Hematopoietic multipotent progenitor cell treated with erythropoietin and hydrocortisone succinate and interleukin-3 and kit ligand, for 4 days (in vitro differentiated cells): ENCODE results near the gene GGTA1.
"Not testable (repeated sequence)": the region's sequence is repeated elsewhere in the genome, so short reads cannot be mapped to it uniquely, and the experiment has no call there.

Source experiments
- DNase-seq: peaks from one replicate; pipeline ENCODE4 v3.0.0-alpha.2; 2015

Gene GGTA1

DNA sequence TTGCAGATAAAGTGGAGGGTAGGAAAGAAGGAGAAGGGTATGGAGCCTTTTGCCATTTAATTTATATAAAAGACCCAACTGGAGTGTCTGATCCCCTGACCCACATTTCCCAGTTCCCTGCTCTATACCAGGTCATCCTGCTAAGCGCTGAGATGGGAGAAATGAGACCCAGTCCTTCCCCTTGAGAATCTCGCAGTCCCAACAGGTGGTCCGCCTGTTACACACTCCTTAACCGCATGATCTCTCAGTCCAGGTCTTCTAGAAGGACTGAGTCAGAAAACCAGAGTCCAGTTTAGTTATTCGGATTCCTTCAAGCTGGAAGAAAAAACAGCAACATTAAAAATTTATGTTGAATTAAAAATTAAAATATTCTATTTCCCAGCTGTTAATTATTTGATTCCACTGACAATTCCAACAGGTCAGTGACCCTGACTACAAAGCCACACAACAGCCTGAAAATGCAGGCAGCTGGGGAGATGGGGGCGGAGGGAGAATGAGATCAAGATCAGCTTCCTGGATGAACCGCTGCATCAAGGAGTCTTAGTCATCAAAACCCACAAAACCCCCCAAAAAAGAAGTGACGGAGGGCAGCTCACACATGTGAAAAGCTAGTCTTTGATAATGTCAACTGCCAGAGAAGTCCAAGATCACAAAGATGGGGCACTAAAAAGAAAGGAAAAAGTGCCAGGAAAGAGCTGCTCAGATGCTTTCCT is 44.0 kb downstream of the GGTA1 start:
- peak; percentile 93 for DNase-seq

DNA sequence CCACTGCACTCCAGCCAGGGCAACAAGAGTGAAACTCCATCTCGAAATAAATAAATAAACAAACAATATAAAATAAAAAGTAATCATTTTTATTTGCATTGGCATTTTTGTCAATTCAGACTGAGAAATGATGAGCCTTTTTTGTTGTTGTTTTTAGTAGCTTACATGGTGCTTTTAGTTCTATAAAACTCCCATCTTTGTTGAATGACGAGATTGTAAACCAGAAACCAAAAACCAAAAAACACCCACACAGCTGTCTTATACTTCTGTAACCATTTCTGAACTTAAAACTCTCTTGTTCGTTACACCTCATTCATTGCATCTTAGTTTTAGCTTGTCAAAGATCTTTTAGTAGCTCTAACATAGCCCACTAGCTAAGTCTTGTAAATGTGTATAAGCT is 44.7 kb downstream of the GGTA1 start:
- DNase-seq = no peak

GRCh38 chr9:121453232-121453892 is 46.3 kb downstream of the GGTA1 start:
- peak; percentile 50 for DNase-seq

- DNase-seq = peak; percentile 68
These were observed 47.6 kb downstream of the GGTA1 start for GRCh38 chr9:121452085-121452484.

DNA sequence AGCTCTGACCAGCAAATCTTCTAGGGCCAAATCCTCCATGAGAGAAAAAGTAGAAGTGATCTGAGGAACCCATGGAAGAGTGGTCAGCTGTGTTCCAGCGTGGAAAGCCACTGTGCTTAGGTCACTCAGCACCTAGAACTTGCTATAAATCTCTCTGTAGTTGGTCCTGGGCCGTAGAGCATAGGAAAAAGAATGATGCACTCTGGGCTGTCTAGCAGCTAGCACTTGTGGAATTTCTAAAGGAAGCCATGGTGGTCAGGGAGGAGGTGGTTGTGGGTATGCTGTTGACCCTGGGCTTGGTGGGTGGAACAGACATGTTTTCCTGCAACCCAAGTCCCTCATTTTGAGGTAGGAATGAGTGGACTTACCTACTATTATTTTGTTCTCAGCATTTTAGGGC is 48.1 kb downstream of the GGTA1 start:
- DNase-seq = no peak

GRCh38 chr9:121450241-121450640 is 49.4 kb downstream of the GGTA1 start:
- no peak for DNase-seq

GRCh38 chr9:121449786-121450185 is 49.9 kb downstream of the GGTA1 start:
- DNase-seq = no peak

GRCh38 chr9:121447321-121447834 is 52.3 kb downstream of the GGTA1 start:
- peak; percentile 44 for DNase-seq

GRCh38 chr9:121445986-121446385 is 53.7 kb downstream of the GGTA1 start:
- DNase-seq = peak; percentile 76

GRCh38 chr9:121443981-121444380 is 55.7 kb downstream of the GGTA1 start:
- no peak for DNase-seq

GRCh38 chr9:121441165-121441564 is 58.5 kb downstream of the GGTA1 start:
- no peak for DNase-seq

GRCh38 chr9:121439711-121440664 is 59.7 kb downstream of the GGTA1 start:
- DNase-seq = no peak

DNA sequence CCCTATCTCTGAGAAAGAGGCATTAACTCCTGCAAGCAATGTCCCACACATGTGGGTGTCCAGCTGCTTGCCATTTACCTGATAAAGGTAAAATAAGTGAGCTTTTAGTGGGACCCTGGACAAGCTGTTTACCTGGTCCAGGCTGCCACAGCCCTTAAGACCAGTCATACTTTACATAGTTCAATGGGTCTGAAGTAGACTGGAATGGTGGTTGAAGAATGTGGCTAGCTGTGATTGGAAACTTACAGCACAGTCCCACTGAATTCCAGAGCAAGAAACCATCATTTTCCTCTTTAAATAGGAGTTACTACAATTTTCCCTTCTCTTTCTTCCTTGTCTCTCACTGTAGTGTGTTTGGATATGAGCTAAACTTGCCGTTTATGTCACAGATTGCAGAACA is 60.6 kb downstream of the GGTA1 start:
- no peak for DNase-seq

DNA sequence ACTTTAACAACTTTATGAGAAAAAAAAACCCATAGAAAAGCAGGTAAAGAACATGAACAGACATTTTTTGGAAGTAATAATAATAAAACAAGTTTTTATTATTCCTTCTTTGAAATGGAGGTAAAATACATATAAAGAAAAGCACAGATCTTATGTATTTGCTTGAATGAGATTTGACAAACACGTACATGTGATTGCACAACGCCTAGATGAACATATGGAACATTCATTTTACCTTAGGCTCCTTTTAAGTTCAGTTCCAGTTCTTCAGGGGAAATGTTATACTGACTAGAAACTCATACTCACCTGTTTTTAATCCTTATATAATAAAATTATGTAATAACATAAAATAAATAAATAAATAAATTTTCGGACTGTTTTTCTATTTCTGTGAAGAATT is 61.8 kb downstream of the GGTA1 start:
- DNase-seq = no peak

- not testable (repeated sequence) for DNase-seq
These were observed 62.6 kb downstream of the GGTA1 start for GRCh38 chr9:121437046-121437445.

DNA sequence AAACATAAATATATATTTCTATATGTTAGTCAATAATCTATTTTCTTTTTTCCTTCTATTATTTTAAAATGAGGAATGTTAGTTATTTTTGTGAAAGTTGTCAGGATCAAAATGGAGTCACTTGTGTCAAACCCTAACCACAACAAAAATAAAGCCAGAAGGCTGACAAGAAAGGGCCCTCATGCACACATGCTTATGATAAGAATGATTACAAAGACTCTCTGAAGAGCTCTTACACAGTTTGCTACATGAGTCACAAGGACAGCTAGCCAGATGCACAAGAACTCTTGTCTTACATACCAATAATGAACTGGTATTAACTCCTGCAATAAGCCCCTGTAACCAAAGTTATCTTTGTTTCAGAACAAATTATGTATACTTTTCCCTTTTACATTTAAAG is 64.7 kb downstream of the GGTA1 start:
- DNase-seq = peak; percentile 40

GRCh38 chr9:121427899-121428298 is 71.7 kb downstream of the GGTA1 start:
- DNase-seq = no peak

GRCh38 chr9:121424024-121424432 is 75.6 kb downstream of the GGTA1 start:
- no peak for DNase-seq

DNA sequence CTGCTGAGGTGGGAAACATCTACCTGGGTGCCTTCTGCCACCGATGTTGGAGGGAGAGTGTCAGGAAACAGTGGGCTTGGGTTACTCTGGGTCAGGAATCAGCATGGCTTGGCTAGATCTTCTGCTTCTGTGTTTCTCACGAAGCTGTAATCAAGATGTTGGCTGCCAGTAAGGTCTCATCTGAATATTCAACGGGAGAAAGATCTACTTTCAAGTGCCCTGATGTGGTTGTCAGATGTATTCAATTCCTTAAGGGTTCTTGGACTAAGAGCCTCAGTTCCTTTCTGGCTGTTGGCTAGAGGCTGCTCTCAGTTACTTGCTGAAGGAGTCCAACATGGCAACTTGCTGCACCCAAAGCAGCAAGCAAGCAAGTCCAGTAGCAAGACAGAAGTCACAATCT is 87.7 kb downstream of the GGTA1 start:
- no peak for DNase-seq

- no peak for DNase-seq
These were observed 93.7 kb downstream of the GGTA1 start for GRCh38 chr9:121405899-121406298.
